Transverse colon (tissue), 4 donors: ENCODE measurements around the gene HCRTR1. TPM values are rescaled to one million over a fixed set of nuclear protein-coding genes. Genes with fewer than 3 reads are reported as not detected.

Experiments used
- DNase-seq: peaks from one replicate; pipeline ENCODE4 v3.0.0-alpha.2; 2019
- H3K27ac ChIP-seq, 4 donors: fragments of 200-600 bp; sonication (generic); 2 replicates each; pipeline ENCODE4 v1.5.1; 2016 to 2018; ENCODE audit warnings: inconsistent platforms in 4 of 4
- H3K27me3 ChIP-seq: fragments of 200-600 bp; sonication (generic); 2 replicates; pipeline ENCODE4 v1.5.1; 2017; ENCODE audit warnings: inconsistent platforms
- H3K36me3 ChIP-seq, 4 donors: fragments of 200-600 bp; sonication (generic); 2 replicates each; pipeline ENCODE4 v1.5.1; 2017 to 2019; ENCODE audit warnings: inconsistent platforms in 4 of 4
- H3K4me1 ChIP-seq, 4 donors: fragments of 200-600 bp; sonication (generic); 2 replicates each; pipeline ENCODE4 v1.5.1; 2017 to 2020; ENCODE audit warnings: inconsistent platforms in 4 of 4
- H3K4me3 ChIP-seq, 4 donors: fragments of 200-600 bp; sonication (generic); 1 replicate in 1 of 4; 2 replicates in 3 of 4; pipeline versions ENCODE4 v1.5.1 to v1.6.1; 2017 to 2019; ENCODE audit warnings: inconsistent platforms in 4 of 4
- H3K9me3 ChIP-seq, 2 donors: fragments of 200-600 bp; sonication (generic); 2 replicates each; pipeline ENCODE4 v1.5.1; 2017 to 2019; ENCODE audit warnings: inconsistent platforms in 2 of 2
- CTCF ChIP-seq, 5 experiments: fragments of 200-600 bp in 3 of 5; fragments of 450-650 bp in 2 of 5; sonication (generic) in 3 of 5; IDR thresholded peaks; 1 replicate in 2 of 5; 2 replicates in 3 of 5; pipeline ENCODE4 v1.5.1; 2016 to 2017; ENCODE audit warnings: antibody characterized with exemption in 5 of 5, inconsistent platforms in 3 of 5, mild to moderate bottlenecking in 2 of 5, moderate library complexity in 1 of 5
- EP300 ChIP-seq: sonication (generic); formaldehyde crosslinking; IDR thresholded peaks from one replicate; pipeline ENCODE4 v1.6.1; 2017; ENCODE audit warnings: antibody characterized with exemption, low read depth
- POLR2A ChIP-seq: fragments of 450-650 bp; IDR thresholded peaks from one replicate; pipeline ENCODE4 v1.6.1; 2016; ENCODE audit warnings: antibody characterized with exemption, mild to moderate bottlenecking, moderate library complexity
- POLR2AphosphoS5 ChIP-seq, 3 donors: sonication (generic); formaldehyde crosslinking; IDR thresholded peaks; one replicate each; pipeline ENCODE4 v1.6.1; 2016; ENCODE audit warnings: antibody characterized with exemption in 3 of 3
- WGBS, 2 donors: methylation state at CpG; one replicate each; pipeline ENCODE4 v1.1.5; 2018; ENCODE audit warnings: low coverage in 1 of 2; 5-methylcytosine and 5-hydroxymethylcytosine counted together
- in situ Hi-C, 4 donors: fragments of 200-750 bp; cut with MboI; loops; one replicate each; pipeline versions ENCODE4 v1.15.0 to v1.15.1; 2017; ENCODE audit warnings: low sequenced_read_pairs in 3 of 4, low pct_ligation_motif_present in 1 of 4, low pct_unique_long_range_greater_than_20kb in 1 of 4
- intact Hi-C: fragments of 100-400 bp; cut with DNase I; formaldehyde crosslinking; loops from one replicate; pipeline ENCODE4 v1.15.1; 2023; ENCODE audit warnings: low total_unique reads
- total RNA-seq, 4 donors: library from RNA; depleted of rRNA; stranded (reverse); fragments of >200 nt; gene quantifications; one replicate each; pipeline ENCODE4 v1.1.0, GENCODE V29; 2016

The HCRTR1 gene
- under 1 TPM in 1 of 4 donors, not detected in 3; 0.48 TPM for total RNA-seq

- Histone ChIP-seq H3K4me3 (peak within 1 kb of the TSS in 3 of 4 donors; percentile 24 to 51 (median 47)), H3K36me3 (no peaks in the 10 kb centered on the region), H3K4me1 (peaks cover 4 to 13% (median 10%) of the 10 kb centered on the region in 4 donors), H3K27ac (no peak within 1 kb of the TSS), H3K27me3 (peaks cover 20% of the 10 kb centered on the region), H3K9me3 (no peaks in the 10 kb centered on the region)
- WGBS, 2 donors, result 7 to 13% methylated on average over 2 to 30 of the region's 48 CpGs
- no peak for DNase-seq
- in situ Hi-C loops (no loop called here), intact Hi-C loops (no loop called here)
- TF ChIP-seq EP300 (no peak), POLR2AphosphoS5 (IDR thresholded peaks at IDR 0.05) (no peak), CTCF (IDR thresholded peaks at IDR 0.05) (no peak), POLR2A (no peak)
Measured at GRCh38 chr1:31617218-31617915, at the start of gene HCRTR1. TSS of gene HCRTR1 (plus strand) at chr1:31617689. CDS start at chr1:31619193, 1,504 bp downstream.

GRCh38 chr1:31567956-31568570, 49.4 kb upstream of the HCRTR1 start:
- Histone ChIP-seq H3K9me3 (no peaks in the 10 kb centered on the region), H3K27ac (no peak overlapping the region), H3K4me1 (peaks cover 1 to 20% (median 4%) of the 10 kb centered on the region in 4 donors), H3K4me3 (no peak overlapping the region), H3K36me3 (no peaks in the 10 kb centered on the region), H3K27me3 (no peaks in the 10 kb centered on the region)
- TF ChIP-seq CTCF (IDR thresholded peaks at IDR 0.05), result no peak
- TF ChIP-seq POLR2A, result no peak
- WGBS, 2 donors, result 83 to 84% methylated on average over 6 to 10 of the region's 10 CpGs
- DNase-seq, result no peak
- intact Hi-C loops, result loop anchor here (10.0 kb wide), 1 partner anchor 217 kb away; no protein-coding TSS in a partner anchor
- in situ Hi-C loops, result loop anchor here in 1 of 4 donors (25.0 kb wide), 1 partner anchor 381 kb away; no protein-coding TSS in a partner anchor

- no peak overlapping the region for H3K27ac ChIP-seq
- DNase-seq, result no peak
- in situ Hi-C loops, result loop anchor here in 1 of 4 donors (25.0 kb wide), 1 partner anchor 382 kb away; no protein-coding TSS in a partner anchor
- TF ChIP-seq EP300, result no peak
- no peak for TF ChIP-seq POLR2AphosphoS5 (IDR thresholded peaks at IDR 0.05)
- no peak for TF ChIP-seq CTCF (IDR thresholded peaks at IDR 0.05)
- TF ChIP-seq POLR2A, result no peak
- no peaks in the 10 kb centered on the region for H3K9me3 ChIP-seq
- peaks cover 5 to 20% (median 14%) of the 10 kb centered on the region in 4 donors for H3K4me1 ChIP-seq
- no peaks in the 10 kb centered on the region for H3K27me3 ChIP-seq
- no peak overlapping the region for H3K4me3 ChIP-seq
- H3K36me3 ChIP-seq, result no peaks in the 10 kb centered on the region
- intact Hi-C loops, result loop anchor here (10.0 kb wide), 1 partner anchor 216 kb away; no protein-coding TSS in a partner anchor
- WGBS, 2 donors, result 86% methylated on average over 11 of the region's 11 CpGs; no CpG with 5 or more reads in 1 of the 2 donors
Measured at GRCh38 chr1:31568895-31569595, 48.4 kb upstream of the HCRTR1 start.
